D721Med (cell line): Measurements from ENCODE around the gene CEMIP2.

Experiments used
- DNase-seq: peaks from one replicate; pipeline ENCODE4 v3.0.0; 2011; ENCODE audit warnings: low spot score; ENCODE audit not compliant: insufficient read length
- FAIRE-seq: peaks from 2 replicates; lab custom pipeline; 2011; peaks lifted over from hg19 to GRCh38; lab: Jason Lieb, UNC
- TF ChIP-seq, protein P1 (sequence below): IDR thresholded peaks from 2 replicates; pipeline ENCODE4 v1.5.1; 2012; ENCODE audit warnings: mild to moderate bottlenecking, control low read depth; ENCODE audit not compliant: insufficient read depth; ENCODE audit errors: missing control alignments

CEMIP2 gene

GRCh38 chr9:71764891-71765290, 3.4 kb downstream of the CEMIP2 start:
- FAIRE-seq = no peak

GRCh38 chr9:71764463-71764862, 3.9 kb downstream of the CEMIP2 start:
- TF ChIP-seq, protein P1, sequence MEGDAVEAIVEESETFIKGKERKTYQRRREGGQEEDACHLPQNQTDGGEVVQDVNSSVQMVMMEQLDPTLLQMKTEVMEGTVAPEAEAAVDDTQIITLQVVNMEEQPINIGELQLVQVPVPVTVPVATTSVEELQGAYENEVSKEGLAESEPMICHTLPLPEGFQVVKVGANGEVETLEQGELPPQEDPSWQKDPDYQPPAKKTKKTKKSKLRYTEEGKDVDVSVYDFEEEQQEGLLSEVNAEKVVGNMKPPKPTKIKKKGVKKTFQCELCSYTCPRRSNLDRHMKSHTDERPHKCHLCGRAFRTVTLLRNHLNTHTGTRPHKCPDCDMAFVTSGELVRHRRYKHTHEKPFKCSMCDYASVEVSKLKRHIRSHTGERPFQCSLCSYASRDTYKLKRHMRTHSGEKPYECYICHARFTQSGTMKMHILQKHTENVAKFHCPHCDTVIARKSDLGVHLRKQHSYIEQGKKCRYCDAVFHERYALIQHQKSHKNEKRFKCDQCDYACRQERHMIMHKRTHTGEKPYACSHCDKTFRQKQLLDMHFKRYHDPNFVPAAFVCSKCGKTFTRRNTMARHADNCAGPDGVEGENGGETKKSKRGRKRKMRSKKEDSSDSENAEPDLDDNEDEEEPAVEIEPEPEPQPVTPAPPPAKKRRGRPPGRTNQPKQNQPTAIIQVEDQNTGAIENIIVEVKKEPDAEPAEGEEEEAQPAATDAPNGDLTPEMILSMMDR = no peak
- no peak for DNase-seq

More at GRCh38 chr9:71764891-71765290, 3.4 kb downstream of the CEMIP2 start:
- TF ChIP-seq, protein P1 = no peak
- DNase-seq = no peak

GRCh38 chr9:71763832-71764231, 4.5 kb downstream of the CEMIP2 start:
- TF ChIP-seq, protein P1 = no peak
- no peak for DNase-seq
- no peak for FAIRE-seq

More at GRCh38 chr9:71764463-71764862, 3.9 kb downstream of the CEMIP2 start:
- FAIRE-seq = no peak

GRCh38 chr9:71762900-71763653, 5.2 kb downstream of the CEMIP2 start:
- DNase-seq (no peak), FAIRE-seq (no peak)
- TF ChIP-seq, protein P1 = no peak

DNA sequence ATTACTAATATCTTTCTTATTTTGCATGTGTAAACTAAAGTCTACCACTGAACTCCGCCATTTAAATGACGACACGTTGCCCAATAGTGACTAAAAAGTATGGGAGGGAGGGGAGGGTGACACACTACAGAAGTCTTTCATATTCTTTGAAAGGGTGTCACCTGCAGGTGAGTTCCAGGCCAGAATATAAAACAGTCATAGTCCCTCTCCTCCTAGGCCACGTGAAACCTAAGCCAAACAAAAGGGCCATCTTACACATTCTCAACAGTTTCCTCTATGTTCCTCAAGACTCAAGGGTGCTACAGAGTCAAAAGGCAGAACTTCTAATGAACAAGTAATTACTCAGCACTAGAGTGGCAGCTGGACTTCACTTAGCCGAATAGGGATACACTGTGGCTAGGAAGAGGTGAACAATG, 6.4 kb downstream of the CEMIP2 start:
- TF ChIP-seq, protein P1 = no peak
- DNase-seq (no peak), FAIRE-seq (no peak)

GRCh38 chr9:71760901-71761300, 7.4 kb downstream of the CEMIP2 start:
- no peak for DNase-seq
- TF ChIP-seq, protein P1 = no peak
- no peak for FAIRE-seq

- DNase-seq = no peak
- FAIRE-seq = no peak
- TF ChIP-seq, protein P1 = no peak
These were observed 9.5 kb downstream of the CEMIP2 start for GRCh38 chr9:71758785-71759184.
